LNCaP clone FGC (cell line): Measurements from ENCODE around the gene AP3B1.

Source experiments
- DNase-seq: peaks from one replicate; pipeline ENCODE4 v3.0.0-alpha.2; 2011; ENCODE audit warnings: low read depth
- H3K4me3 ChIP-seq: 2 replicates; pipeline ENCODE4 v1.5.1; 2011; ENCODE audit warnings: mild to moderate bottlenecking, low read depth, low read length, control low read depth
- TF ChIP-seq, protein P1 (sequence below): IDR thresholded peaks from 2 replicates; pipeline ENCODE4 v1.5.1; 2012; ENCODE audit warnings: mild to moderate bottlenecking; ENCODE audit not compliant: control insufficient read depth, insufficient read depth; ENCODE audit errors: extremely low read depth

The AP3B1 gene

DNA sequence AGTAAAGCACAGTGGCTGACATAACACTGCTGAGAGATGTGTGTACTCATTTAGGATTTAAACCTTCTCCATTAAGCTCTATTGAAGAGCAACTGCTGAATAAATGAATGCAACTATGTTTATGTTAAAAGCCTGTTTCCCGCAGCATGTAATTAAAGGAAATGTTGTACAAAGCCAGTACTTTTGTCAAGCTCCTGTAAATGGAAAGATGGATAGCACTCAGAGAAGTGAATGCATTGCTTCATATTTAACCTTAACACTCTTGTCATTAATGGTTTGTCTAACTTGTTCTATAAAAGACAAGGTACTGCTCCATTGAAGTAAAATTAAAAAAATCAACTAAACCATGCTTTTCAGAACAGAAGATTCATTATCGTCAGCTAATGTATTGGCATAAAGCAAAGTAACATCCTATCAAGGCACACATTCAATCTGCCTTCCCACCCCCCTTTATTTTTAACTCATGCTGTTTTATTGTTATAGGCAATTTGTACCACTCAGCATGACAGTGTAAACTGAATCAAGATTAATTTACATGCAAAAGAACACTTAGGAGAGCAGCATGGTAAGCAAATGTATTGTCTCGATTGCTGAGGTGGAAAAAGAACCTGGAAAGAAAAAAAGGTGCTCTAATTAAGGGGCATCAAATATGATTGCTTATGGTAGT is 277.5 kb downstream of the AP3B1 start:
- TF ChIP-seq, protein P1, sequence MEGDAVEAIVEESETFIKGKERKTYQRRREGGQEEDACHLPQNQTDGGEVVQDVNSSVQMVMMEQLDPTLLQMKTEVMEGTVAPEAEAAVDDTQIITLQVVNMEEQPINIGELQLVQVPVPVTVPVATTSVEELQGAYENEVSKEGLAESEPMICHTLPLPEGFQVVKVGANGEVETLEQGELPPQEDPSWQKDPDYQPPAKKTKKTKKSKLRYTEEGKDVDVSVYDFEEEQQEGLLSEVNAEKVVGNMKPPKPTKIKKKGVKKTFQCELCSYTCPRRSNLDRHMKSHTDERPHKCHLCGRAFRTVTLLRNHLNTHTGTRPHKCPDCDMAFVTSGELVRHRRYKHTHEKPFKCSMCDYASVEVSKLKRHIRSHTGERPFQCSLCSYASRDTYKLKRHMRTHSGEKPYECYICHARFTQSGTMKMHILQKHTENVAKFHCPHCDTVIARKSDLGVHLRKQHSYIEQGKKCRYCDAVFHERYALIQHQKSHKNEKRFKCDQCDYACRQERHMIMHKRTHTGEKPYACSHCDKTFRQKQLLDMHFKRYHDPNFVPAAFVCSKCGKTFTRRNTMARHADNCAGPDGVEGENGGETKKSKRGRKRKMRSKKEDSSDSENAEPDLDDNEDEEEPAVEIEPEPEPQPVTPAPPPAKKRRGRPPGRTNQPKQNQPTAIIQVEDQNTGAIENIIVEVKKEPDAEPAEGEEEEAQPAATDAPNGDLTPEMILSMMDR = no peak
- no peak for DNase-seq
- H3K4me3 ChIP-seq = no peak overlapping the region

DNA sequence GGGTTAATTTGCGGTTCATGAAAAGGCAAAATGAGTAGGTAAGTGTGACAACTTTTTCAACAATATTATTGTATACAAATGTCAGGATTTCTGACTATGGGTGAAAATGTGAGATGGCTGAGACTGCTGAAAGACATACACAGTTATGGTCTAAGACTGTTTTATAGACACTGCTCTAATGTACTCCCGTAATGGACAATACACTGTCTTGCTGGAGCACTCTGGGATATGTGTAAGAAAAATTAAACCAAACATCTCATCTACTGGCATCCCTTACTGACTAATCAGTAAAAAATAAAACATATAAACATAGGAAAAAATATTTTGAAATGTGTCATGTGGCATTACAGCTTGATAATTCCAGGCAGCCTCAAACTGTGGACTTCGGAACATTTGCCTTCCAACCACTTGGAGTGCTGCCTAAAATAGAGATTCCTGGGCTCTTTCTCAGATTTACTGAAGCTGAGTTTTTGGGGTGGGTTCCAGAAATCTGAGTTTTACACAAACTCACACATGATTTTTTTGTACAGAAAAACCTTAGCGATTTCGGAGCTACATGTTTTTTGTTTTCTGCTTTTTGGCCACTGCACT is 284.5 kb downstream of the AP3B1 start:
- no peak overlapping the region for H3K4me3 ChIP-seq
- TF ChIP-seq, protein P1 = no peak
- no peak for DNase-seq

DNA sequence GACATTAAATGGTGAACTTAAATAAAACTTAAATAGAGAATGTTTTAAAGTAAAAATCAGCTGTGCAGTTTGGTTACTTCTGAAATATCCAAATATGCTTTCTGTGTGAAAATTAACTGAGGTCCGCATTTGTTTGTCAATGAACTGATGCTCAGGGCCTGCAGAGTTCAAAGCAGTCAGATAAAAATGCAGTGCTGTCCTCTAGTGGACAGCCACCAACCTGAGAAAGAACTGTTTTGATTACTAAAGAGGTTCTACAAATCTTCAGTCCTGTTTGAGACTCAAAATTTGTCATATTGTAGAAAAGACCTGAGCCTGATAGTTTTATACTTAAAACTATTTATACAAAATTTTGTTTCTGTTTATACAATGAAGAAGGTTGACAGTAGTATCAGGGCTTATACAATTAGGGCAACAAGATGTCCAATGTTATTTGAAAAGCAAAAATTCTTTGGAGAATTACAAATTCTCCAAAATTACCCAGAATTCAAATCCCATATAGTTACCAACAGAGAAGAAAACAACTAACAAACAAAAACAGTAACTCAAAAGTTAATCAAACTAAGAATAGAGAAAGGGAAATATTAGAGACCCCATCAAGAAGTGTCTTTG is 286.0 kb downstream of the AP3B1 start:
- TF ChIP-seq, protein P1 = peak; percentile 90
- peak; percentile 27 for DNase-seq
- H3K4me3 ChIP-seq = no peak overlapping the region

DNA sequence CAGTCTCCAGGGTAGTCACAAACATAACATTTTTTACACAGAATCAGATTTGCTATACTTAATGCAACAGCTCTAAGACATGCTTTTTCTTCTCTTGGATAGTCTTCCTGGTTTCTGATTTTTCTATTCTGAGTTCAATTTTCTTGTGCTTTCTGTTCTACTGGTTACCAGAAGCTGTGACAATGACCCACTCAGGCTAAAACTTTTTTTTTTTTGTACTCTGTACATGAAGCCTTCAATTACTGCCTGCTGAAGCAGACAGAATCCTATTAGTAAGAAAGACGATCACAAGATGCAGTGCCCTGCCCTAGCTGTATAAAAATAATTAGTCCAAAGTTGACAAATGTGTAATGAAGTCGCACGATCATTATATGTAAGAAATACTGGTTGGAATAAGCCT is 287.3 kb downstream of the AP3B1 start:
- DNase-seq = no peak
- TF ChIP-seq, protein P1 = no peak
- H3K4me3 ChIP-seq = no peak overlapping the region

DNA sequence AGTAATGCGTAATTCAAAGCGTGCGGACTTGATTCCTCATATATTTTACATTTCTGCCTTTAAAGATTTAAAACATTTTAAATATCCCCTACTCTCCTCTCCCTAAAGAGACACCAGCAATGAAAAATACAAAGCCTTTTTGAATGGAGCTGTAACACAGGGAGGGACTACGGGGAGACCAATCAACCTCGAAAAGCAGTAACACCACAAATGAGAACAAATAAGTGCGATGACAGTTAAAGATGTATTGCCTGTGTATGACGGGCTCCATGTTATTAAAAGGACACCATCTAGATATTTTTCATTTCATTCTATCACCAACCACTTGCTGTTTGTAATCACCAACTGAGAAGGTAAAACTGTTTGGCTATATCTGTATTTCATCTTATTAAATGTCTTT is 288.0 kb downstream of the AP3B1 start:
- no peak overlapping the region for H3K4me3 ChIP-seq
- TF ChIP-seq, protein P1 = no peak
- DNase-seq = no peak

DNA sequence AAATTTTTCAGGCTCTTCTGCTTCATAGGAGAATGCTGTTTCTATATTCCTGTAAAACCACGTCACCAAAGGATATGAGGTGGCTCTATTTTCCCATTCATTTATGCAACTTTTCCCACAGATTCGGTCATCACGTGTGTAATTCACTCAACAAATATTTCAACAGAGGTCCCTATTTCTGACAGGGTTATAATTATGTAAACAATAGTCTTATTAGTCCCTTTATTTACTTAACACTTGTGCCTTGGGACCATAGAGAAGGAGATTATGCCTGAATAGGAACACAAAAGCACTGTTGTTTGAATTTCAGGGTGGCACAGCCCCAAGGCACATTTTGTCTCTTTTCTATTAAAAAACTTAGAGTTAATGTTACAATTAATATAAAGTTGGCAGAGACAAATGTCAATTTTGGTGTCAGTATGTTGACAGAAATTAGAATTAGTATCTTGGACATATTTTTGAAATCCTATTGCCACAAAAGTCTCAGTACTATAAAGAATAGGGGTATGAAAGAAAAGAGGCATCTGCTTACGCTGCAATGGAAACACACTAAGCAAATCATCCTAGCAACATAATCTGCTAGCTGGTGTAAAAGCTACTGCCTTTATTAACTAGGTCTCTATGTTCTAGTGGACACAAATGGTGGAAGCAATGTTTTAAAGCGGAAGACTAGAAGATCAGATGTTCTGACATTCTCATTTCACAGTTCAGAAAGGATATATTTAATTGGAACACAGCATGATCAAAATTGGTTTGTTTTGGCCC is 289.3 kb downstream of the AP3B1 start:
- H3K4me3 ChIP-seq = no peak overlapping the region
- TF ChIP-seq, protein P1 = no peak
- no peak for DNase-seq
